Coronary artery (tissue), 2 donors: ENCODE measurements around the gene TRIM7.

Experiments used
- DNase-seq: peaks from one replicate; pipeline ENCODE4 v3.0.0-alpha.2; 2017; ENCODE audit warnings: low spot score
- H3K27ac ChIP-seq, 2 donors: fragments of 200-600 bp; sonication (generic); one replicate each; pipeline ENCODE4 v1.5.1; 2016 to 2019
- H3K4me3 ChIP-seq: fragments of 200-600 bp; sonication (generic); 2 replicates; pipeline ENCODE4 v1.5.1; 2016; ENCODE audit warnings: mild to moderate bottlenecking, moderate library complexity
- TF ChIP-seq, protein P1 (sequence below): fragments of 200-600 bp; sonication (generic); IDR thresholded peaks from one replicate; pipeline ENCODE4 v1.5.1; 2019; ENCODE audit warnings: antibody characterized with exemption

The TRIM7 gene

GRCh38 chr5:181190711-181191525 is 14.1 kb downstream of the TRIM7 start:
- no peak for DNase-seq
- Histone ChIP-seq H3K4me3 (peak overlapping the region; percentile 90), H3K27ac (peak overlapping the region; percentile 88 to 97)
- TF ChIP-seq, protein P1, sequence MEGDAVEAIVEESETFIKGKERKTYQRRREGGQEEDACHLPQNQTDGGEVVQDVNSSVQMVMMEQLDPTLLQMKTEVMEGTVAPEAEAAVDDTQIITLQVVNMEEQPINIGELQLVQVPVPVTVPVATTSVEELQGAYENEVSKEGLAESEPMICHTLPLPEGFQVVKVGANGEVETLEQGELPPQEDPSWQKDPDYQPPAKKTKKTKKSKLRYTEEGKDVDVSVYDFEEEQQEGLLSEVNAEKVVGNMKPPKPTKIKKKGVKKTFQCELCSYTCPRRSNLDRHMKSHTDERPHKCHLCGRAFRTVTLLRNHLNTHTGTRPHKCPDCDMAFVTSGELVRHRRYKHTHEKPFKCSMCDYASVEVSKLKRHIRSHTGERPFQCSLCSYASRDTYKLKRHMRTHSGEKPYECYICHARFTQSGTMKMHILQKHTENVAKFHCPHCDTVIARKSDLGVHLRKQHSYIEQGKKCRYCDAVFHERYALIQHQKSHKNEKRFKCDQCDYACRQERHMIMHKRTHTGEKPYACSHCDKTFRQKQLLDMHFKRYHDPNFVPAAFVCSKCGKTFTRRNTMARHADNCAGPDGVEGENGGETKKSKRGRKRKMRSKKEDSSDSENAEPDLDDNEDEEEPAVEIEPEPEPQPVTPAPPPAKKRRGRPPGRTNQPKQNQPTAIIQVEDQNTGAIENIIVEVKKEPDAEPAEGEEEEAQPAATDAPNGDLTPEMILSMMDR: no peak

DNA sequence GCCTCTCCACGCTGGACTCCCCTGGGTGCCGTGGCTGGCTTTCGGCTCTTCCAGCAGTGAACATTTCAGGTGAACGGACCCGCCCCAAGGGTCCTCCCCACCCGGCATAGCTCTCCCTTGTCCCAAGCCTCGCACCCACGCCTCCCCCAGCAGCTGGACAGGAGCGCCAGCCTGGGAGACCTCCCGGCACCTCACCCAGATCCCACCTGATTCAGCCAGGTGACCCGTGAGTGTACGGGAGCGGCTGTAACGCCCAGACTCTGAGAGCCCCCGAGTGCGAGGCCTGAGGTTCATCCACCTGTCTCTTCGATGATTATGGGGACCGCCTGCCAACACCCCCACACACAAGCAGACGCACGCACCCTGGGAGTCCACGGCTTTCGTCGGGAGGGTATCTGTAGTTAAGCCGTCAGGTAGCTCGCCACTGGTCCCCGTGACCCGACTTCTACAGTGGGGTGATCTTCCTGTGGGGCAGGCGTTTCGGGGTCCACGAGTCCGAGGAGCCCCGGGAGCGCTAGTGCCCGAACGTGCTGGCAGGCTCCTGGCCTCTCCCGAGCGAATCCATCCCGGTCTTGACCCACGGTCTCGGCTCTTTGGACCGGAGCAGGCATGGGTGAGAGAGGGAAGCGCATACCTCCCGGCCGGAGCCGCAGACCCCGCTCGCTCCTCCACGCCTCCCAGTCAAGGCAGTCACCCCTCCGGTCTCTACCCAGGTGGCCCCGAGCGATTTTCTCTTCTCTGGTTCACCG is 14.9 kb downstream of the TRIM7 start:
- DNase-seq: no peak
- TF ChIP-seq, protein P1: no peak

GRCh38 chr5:181189363-181189961 is 15.5 kb downstream of the TRIM7 start:
- peak overlapping the region; percentile 88 to 97 for H3K27ac ChIP-seq
- H3K4me3 ChIP-seq: peak overlapping the region; percentile 90

More for the DNA sequence above, 14.9 kb downstream of the TRIM7 start:
- Histone ChIP-seq H3K27ac (peak overlapping the region; percentile 88 to 97), H3K4me3 (peak overlapping the region; percentile 90)

DNA sequence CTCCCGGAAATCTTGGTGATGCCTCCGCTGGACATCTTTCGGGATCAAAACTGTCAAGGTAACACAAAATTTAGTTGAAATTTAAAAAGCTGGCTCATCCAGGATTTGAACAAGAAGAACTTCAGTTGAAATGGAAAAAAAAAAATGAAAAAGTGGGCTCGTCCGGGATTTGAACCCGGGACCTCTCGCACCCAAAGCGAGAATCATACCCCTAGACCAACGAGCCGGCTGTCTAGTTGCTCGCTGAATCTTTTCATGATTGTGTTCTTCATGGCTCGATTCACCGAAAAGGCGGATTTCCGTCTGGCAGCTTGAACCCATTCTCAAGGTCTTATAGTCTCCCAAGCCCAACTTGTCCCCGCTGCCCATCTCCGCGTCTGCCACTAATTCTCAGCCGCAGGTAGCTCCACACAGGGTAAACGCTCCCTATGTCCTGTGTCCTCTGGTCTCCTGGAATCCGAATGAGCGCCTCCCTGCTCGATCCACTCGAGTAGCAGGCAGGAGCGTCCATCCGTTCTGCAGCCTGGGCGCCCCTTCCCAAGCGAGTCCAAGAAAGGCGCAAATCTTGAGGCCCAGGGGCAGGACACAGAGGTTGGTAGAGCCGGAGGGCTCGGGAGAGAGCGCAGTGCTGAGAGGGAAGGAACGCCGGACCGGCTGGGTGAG is 16.2 kb downstream of the TRIM7 start:
- Histone ChIP-seq H3K27ac (peak overlapping the region; percentile 73 to 97), H3K4me3 (peak overlapping the region; percentile 90)
- TF ChIP-seq, protein P1: no peak
- DNase-seq: peak; percentile 89

More at GRCh38 chr5:181189363-181189961, 15.5 kb downstream of the TRIM7 start:
- TF ChIP-seq, protein P1: no peak
- DNase-seq: no peak

DNA sequence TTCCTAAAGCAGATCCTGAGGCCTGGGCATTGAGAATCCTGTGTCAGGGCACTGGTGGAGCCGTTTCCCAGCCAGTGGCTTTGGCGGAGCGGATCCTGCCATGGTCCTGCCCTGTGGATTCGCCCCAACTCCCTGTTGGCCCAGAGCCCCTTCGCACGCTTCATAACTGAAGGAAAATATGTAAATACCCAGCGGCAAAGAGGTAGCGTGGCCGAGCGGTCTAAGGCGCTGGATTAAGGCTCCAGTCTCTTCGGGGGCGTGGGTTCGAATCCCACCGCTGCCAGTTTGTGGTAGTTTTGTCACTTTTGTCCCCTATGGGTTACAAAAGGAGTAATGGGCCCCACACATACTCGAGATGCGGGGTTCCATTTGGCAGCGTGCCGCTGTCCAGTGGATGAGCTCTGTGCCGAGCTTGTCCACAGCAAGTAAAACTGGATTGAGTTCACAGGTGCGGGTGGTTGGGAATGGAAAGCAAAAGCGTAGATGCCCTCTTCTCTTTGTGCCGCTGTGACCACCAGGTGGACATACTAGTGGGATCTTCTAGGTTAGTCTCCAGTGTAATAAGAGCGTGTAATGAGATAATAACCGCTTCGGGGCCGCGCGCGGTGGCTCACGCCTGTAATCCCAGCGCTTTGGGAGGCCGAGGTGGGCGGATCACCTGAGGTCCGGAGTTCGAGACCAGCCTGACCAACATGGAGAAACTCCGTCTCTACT is 17.3 kb downstream of the TRIM7 start:
- peak; percentile 87 for DNase-seq

More for the DNA sequence above, 17.3 kb downstream of the TRIM7 start:
- TF ChIP-seq, protein P1: no peak
- Histone ChIP-seq H3K4me3 (peak overlapping the region; percentile 90), H3K27ac (peak overlapping the region; percentile 73 to 97)
